Kidney (tissue), 14 donors: ENCODE results near the gene MUSTN1. TPM values are rescaled to one million over a fixed set of nuclear protein-coding genes. Genes with fewer than 3 reads are reported as not detected.
A peak's percentile ranks its signal among the peaks of the same experiment; 100 is the strongest.

ENCODE experiments used
- DNase-seq, 5 donors: peaks; one replicate each; pipeline ENCODE4 v3.0.0-alpha.2; 2013 to 2020
- FAIRE-seq: peaks from 2 replicates; lab custom pipeline; 2012; peaks lifted over from hg19 to GRCh38; lab: Jason Lieb, UNC
- H3K27ac ChIP-seq, 2 donors: one replicate each; pipeline ENCODE4 v1.7.0; 2013; ENCODE audit warnings: low read depth in 2 of 2, low read length in 2 of 2, inconsistent platforms in 1 of 2
- H3K27me3 ChIP-seq: one replicate; pipeline ENCODE4 v1.7.1; 2013; ENCODE audit warnings: low read length, inconsistent platforms; ENCODE audit not compliant: control insufficient read depth, insufficient read depth
- H3K36me3 ChIP-seq, 3 donors: one replicate each; pipeline versions ENCODE4 v1.7.0 to v1.7.1; 2013; ENCODE audit warnings: low read length in 3 of 3, control low read depth in 1 of 3, inconsistent platforms in 1 of 3; ENCODE audit not compliant: insufficient read depth in 3 of 3, control insufficient read depth in 2 of 3
- H3K4me1 ChIP-seq, 3 donors: one replicate each; pipeline versions ENCODE4 v1.7.0 to v1.7.1; 2013; ENCODE audit warnings: low read length in 3 of 3, inconsistent platforms in 1 of 3, low read depth in 1 of 3; ENCODE audit not compliant: control insufficient read depth in 2 of 3, insufficient read depth in 2 of 3
- H3K4me3 ChIP-seq, 3 donors: one replicate each; pipeline versions ENCODE4 v1.7.0 to v1.8.1; 2013; ENCODE audit warnings: low read length in 3 of 3, control low read depth in 1 of 3, inconsistent platforms in 1 of 3
- H3K9ac ChIP-seq, 3 donors: one replicate each; pipeline versions ENCODE4 v1.7.0 to v1.7.1; 2013; ENCODE audit warnings: low read length in 3 of 3, control low read depth in 1 of 3, inconsistent platforms in 1 of 3
- H3K9me3 ChIP-seq, 3 donors: one replicate each; pipeline versions ENCODE4 v1.7.0 to v1.7.1; 2013; ENCODE audit warnings: low read length in 3 of 3, control low read depth in 1 of 3, inconsistent platforms in 1 of 3; ENCODE audit not compliant: control insufficient read depth in 2 of 3, insufficient read depth in 1 of 3
- CTCF ChIP-seq: IDR thresholded peaks from 3 replicates; pipeline ENCODE4 v1.5.1; 2012; ENCODE audit warnings: mild to moderate bottlenecking, moderate library complexity, borderline replicate concordance; ENCODE audit not compliant: insufficient read depth; ENCODE audit errors: extremely low read depth
- intact Hi-C: fragments of 100-400 bp; cut with DNase I; formaldehyde crosslinking; loops from one replicate; pipeline ENCODE4 v1.11.1; 2022
- polyA plus RNA-seq: library from polyadenylated mRNA; stranded (reverse); fragments of 350-450 nt; fragmentation: Illumina TruSeq; extraction: RNeasy Lipid Tissue Mini Kit (QIAGEN cat#74804); gene quantifications from one replicate; pipeline ENCODE4 v1.2.3, GENCODE V29; 2014; ENCODE audit warnings: low read depth, low replicate concordance; ENCODE audit not compliant: insufficient read depth
- total RNA-seq: library from RNA; stranded (reverse); fragmentation: NEBNext Ultra II Directional; extraction: Animal tissue kit (Norgen Biotek cat#: 25700); gene quantifications from one replicate; pipeline ENCODE4 v1.2.1, GENCODE V29; 2021
- donor health status: control.
- donor health status: control.
- donor health status: control.
- donor health status: control.
- donor health status: control.
- donor health status: DM: yes; HTN: yes; CAD: no.
- donor health status: Normal renal cell carcinoma (clear cell type).

MUSTN1 gene
- total and polyA plus RNA-seq, 2 donors from 2014 or later, result 18.6 to 47.8 TPM

DNA sequence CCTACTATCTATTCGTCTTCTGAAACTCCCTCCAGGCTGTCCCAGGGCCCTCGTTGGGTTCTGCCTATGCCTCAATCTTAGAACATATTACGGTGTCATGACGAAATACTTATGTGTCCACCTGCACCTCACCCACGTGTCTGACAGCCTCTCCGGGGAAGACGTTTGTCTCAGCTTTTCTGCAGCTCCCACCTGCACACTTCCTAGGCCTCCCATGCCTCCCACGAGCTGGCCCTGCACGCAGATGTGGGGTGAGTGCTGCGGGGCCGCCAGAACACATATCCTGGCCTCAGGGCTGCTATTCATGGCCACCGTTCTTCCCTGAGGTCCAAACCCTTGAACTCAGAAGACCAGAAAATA, 7.1 kb upstream of the MUSTN1 start:
- Histone ChIP-seq H3K27ac (no peak overlapping the region), H3K4me1 (peaks cover 0 to 4% (median 0%) of the 10 kb centered on the region in 3 donors), H3K9ac (no peak overlapping the region), H3K9me3 (no peaks in the 10 kb centered on the region), H3K4me3 (no peak overlapping the region), H3K27me3 (no peaks in the 10 kb centered on the region), H3K36me3 (peaks cover 0 to 30% (median 19%) of the 10 kb centered on the region in 3 donors)
- peak in 1 of 5 donors; percentile 43 for DNase-seq
- intact Hi-C loops, result no loop called here
- no peak for TF ChIP-seq CTCF
- no peak for FAIRE-seq

DNA sequence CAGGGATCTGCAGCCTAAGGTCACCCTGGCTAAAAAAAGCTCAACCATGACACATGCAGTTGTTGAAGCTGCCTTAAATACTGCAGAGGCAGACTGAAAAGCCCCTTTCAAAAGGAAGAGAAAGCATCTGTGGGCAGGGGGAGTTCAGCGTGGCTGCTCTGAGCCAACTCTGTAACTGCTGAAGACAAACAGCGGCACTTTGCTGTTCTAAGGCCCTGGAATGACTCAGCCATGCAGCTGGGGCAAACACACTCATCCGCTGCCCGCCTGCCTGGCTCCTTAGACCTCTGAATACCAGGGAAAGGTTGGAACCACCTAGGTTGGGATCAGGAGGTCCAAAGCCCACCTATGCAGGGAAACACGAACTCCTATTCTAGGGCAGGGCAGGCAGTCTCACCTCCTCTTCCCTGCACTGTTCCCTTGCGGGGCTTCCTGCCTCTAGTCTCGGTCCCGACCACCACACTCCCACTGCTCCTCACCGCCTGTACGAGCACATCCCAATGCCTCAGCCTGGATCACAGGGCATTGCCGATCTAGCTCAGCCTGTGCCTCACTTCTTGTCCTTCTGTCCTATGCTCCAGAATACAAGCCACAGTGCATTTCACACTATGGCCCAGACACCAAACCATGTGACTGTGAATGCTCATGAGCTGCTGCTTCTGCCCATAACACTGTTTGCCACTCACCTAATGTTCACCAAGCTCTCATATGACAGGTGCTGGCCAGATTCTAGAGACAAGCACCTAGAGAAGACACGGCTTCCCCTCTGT, 6.6 kb upstream of the MUSTN1 start:
- Histone ChIP-seq H3K27me3 (no peaks in the 10 kb centered on the region), H3K9me3 (no peaks in the 10 kb centered on the region), H3K4me1 (peaks cover 0 to 4% (median 0%) of the 10 kb centered on the region in 3 donors), H3K36me3 (peaks cover 0 to 30% (median 19%) of the 10 kb centered on the region in 3 donors), H3K27ac (no peak overlapping the region), H3K9ac (no peak overlapping the region), H3K4me3 (no peak overlapping the region)
- no peak for FAIRE-seq
- intact Hi-C loops, result no loop called here
- DNase-seq, result peak in 1 of 5 donors; percentile 26
- no peak for TF ChIP-seq CTCF

GRCh38 chr3:52839892-52840545, 5.2 kb upstream of the MUSTN1 start:
- DNase-seq (peak in 1 of 5 donors; percentile 47), FAIRE-seq (no peak)
- H3K4me1 ChIP-seq, result no peaks in the 10 kb centered on the region
- no peak for TF ChIP-seq CTCF
- no peaks in the 10 kb centered on the region for H3K9me3 ChIP-seq
- no peak overlapping the region for H3K27ac ChIP-seq
- H3K27me3 ChIP-seq, result no peaks in the 10 kb centered on the region
- no peak overlapping the region for H3K9ac ChIP-seq
- intact Hi-C loops, result no loop called here
- no peak overlapping the region for H3K4me3 ChIP-seq
- peaks cover 0 to 30% (median 19%) of the 10 kb centered on the region in 3 donors for H3K36me3 ChIP-seq
